WTC11 (cell line): ENCODE measurements around the gene DTX1. TPM values are rescaled to one million over a fixed set of nuclear protein-coding genes. Genes with fewer than 3 reads are reported as not detected.

ENCODE experiments used
- ATAC-seq: fragments of 200-7000 bp; cut with Tn5 transposase; 2 replicates; pipeline ENCODE4 v1.10.0; 2021; ENCODE audit warnings: mild to moderate bottlenecking, moderate library complexity
- CTCF ChIA-PET: fragments of 300-600 bp; sonication (Branson Sonifier 250); formaldehyde crosslinking; loops from one replicate; lab custom pipeline; 2021; ENCODE audit warnings: antibody characterized with exemption; lab: Charles Lee
- POLR2A ChIA-PET: fragments of 350-600 bp; sonication (Branson Sonifier 250); formaldehyde crosslinking; loops from one replicate; lab custom pipeline; 2021; ENCODE audit warnings: antibody characterized with exemption; lab: Charles Lee
- DNase-seq: peaks from one replicate; pipeline ENCODE4 v3.0.0; 2021; ENCODE audit warnings: low spot score
- H3K27ac Mint-ChIP-seq: 2 replicates; pipeline ENCODE4 v1.8.0; 2021; ENCODE audit warnings: mixed read lengths
- H3K27me3 Mint-ChIP-seq: 2 replicates; pipeline ENCODE4 v1.8.0; 2021; ENCODE audit warnings: low read depth, mild to moderate bottlenecking, moderate library complexity, mixed read lengths
- H3K36me3 Mint-ChIP-seq: 2 replicates; pipeline ENCODE4 v1.8.0; 2021; ENCODE audit warnings: mixed read lengths
- H3K4me1 Mint-ChIP-seq: 2 replicates; pipeline ENCODE4 v1.8.0; 2022; ENCODE audit warnings: mixed read lengths
- H3K4me3 Mint-ChIP-seq: 2 replicates; pipeline ENCODE4 v1.8.0; 2021; ENCODE audit warnings: mild to moderate bottlenecking, moderate library complexity, mixed read lengths
- H3K9me3 Mint-ChIP-seq: 2 replicates; pipeline ENCODE4 v1.8.0; 2021; ENCODE audit warnings: mixed read lengths
- CBFB ChIP-seq: sonication (generic); formaldehyde crosslinking; IDR thresholded peaks from 2 replicates; pipeline ENCODE4 v1.8.1; 2022; ENCODE audit warnings: mild to moderate bottlenecking, low read depth, missing genetic modification reagents
- CREM ChIP-seq: sonication (generic); formaldehyde crosslinking; IDR thresholded peaks from 2 replicates; pipeline ENCODE4 v1.8.1; 2022; ENCODE audit warnings: mild to moderate bottlenecking, missing genetic modification reagents, moderate library complexity
- GABPB1 ChIP-seq: sonication (generic); formaldehyde crosslinking; IDR thresholded peaks from 2 replicates; pipeline ENCODE4 v1.8.1; 2023; ENCODE audit warnings: mild to moderate bottlenecking, missing genetic modification reagents
- OVOL2 ChIP-seq: fragments of 250-450 bp; sonication (Bioruptor Pico); IDR thresholded peaks from 2 replicates; pipeline ENCODE4 v1.9.0; 2021; ENCODE audit warnings: mild to moderate bottlenecking, borderline replicate concordance
- RELA ChIP-seq: sonication (generic); formaldehyde crosslinking; IDR thresholded peaks from 2 replicates; pipeline ENCODE4 v1.8.1; 2022; ENCODE audit warnings: missing genetic modification reagents, mild to moderate bottlenecking, borderline replicate concordance
- SMAD4 ChIP-seq: sonication (generic); formaldehyde crosslinking; IDR thresholded peaks from 2 replicates; pipeline ENCODE4 v1.8.0; 2022; ENCODE audit warnings: mild to moderate bottlenecking, missing genetic modification reagents
- SOX15 ChIP-seq: fragments of 250-450 bp; sonication (Bioruptor Pico); IDR thresholded peaks from 2 replicates; pipeline ENCODE4 v1.9.0; 2021; ENCODE audit warnings: mild to moderate bottlenecking
- ZNF138 ChIP-seq: sonication (generic); formaldehyde crosslinking; conservative IDR thresholded peaks from 2 replicates; pipeline ENCODE4 v1.8.1; 2022; ENCODE audit warnings: mild to moderate bottlenecking, moderate library complexity, missing genetic modification reagents
- ZNF396 ChIP-seq: fragments of 250-450 bp; sonication (Bioruptor Pico); IDR thresholded peaks from 2 replicates; pipeline ENCODE4 v1.8.0; 2021; ENCODE audit warnings: mild to moderate bottlenecking, moderate library complexity, borderline replicate concordance
- total RNA-seq: library from RNA; stranded (reverse); gene quantifications from 3 replicates; pipeline ENCODE4 v1.2.3, GENCODE V29; 2021
- TF ChIP-seq, protein P1 (sequence below): fragments of 250-450 bp; sonication (Bioruptor Pico); IDR thresholded peaks from 2 replicates; pipeline ENCODE4 v1.9.0; 2021; ENCODE audit warnings: mild to moderate bottlenecking, borderline replicate concordance
- TF ChIP-seq, protein P2 (sequence below): sonication (generic); formaldehyde crosslinking; IDR thresholded peaks from 2 replicates; pipeline ENCODE4 v1.8.0; 2023; ENCODE audit warnings: missing genetic modification reagents, mild to moderate bottlenecking, borderline replicate concordance
- TF ChIP-seq, protein P3 (sequence below): sonication (generic); formaldehyde crosslinking; IDR thresholded peaks from 2 replicates; pipeline ENCODE4 v1.8.1; 2022; ENCODE audit warnings: mild to moderate bottlenecking, missing genetic modification reagents, moderate library complexity, borderline replicate concordance
- TF ChIP-seq, protein P4 (sequence below): fragments of 250-450 bp; sonication (Bioruptor Pico); IDR thresholded peaks from 2 replicates; pipeline ENCODE4 v1.9.0; 2021; ENCODE audit warnings: mild to moderate bottlenecking

The DTX1 gene
- total RNA-seq, 1 experiment from 2014 or later, result 6.2 TPM

DNA sequence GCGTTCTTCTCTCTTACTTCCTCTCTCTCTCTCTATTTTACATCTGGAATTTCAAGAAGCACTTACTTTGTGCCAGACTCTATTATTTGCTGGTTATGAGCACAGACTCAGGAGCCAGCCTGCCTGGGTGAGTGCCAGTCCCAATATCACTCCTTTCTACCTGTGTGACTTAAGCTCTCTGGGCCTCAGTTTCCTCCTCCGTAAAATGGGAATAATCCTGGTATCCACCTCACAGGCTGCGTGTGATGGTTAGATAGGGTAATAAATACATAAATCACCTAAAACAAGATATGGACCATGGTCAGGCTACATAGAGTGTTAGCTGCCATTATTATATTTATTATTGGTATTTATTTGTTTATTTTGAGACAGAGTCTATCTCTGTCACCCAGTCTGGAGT lies 54.7 kb downstream of the DTX1 start:
- Mint-ChIP-seq H3K4me3 (no peak overlapping the region), H3K9me3 (no peaks in the 10 kb centered on the region), H3K36me3 (no peaks in the 10 kb centered on the region), H3K27me3 (no peaks in the 10 kb centered on the region; the same call in 1 of the 2 replicates), H3K27ac (no peak overlapping the region), H3K4me1 (no peaks in the 10 kb centered on the region; the same call in none of the 2 replicates)
- DNase-seq (no peak), ATAC-seq (no peak)
- ChIA-PET CTCF (interaction anchor here (0.9 to 2.1 kb wide), 4 partner anchors 24 to 118 kb away, joined by 5 to 7 read pairs (median 6); partner anchors contain the start of gene RASAL1), POLR2A (interaction anchor here (1.2 kb wide), 1 partner anchor 7 kb away, joined by 3 read pairs; no protein-coding TSS in a partner anchor)
- TF ChIP-seq, protein P1, sequence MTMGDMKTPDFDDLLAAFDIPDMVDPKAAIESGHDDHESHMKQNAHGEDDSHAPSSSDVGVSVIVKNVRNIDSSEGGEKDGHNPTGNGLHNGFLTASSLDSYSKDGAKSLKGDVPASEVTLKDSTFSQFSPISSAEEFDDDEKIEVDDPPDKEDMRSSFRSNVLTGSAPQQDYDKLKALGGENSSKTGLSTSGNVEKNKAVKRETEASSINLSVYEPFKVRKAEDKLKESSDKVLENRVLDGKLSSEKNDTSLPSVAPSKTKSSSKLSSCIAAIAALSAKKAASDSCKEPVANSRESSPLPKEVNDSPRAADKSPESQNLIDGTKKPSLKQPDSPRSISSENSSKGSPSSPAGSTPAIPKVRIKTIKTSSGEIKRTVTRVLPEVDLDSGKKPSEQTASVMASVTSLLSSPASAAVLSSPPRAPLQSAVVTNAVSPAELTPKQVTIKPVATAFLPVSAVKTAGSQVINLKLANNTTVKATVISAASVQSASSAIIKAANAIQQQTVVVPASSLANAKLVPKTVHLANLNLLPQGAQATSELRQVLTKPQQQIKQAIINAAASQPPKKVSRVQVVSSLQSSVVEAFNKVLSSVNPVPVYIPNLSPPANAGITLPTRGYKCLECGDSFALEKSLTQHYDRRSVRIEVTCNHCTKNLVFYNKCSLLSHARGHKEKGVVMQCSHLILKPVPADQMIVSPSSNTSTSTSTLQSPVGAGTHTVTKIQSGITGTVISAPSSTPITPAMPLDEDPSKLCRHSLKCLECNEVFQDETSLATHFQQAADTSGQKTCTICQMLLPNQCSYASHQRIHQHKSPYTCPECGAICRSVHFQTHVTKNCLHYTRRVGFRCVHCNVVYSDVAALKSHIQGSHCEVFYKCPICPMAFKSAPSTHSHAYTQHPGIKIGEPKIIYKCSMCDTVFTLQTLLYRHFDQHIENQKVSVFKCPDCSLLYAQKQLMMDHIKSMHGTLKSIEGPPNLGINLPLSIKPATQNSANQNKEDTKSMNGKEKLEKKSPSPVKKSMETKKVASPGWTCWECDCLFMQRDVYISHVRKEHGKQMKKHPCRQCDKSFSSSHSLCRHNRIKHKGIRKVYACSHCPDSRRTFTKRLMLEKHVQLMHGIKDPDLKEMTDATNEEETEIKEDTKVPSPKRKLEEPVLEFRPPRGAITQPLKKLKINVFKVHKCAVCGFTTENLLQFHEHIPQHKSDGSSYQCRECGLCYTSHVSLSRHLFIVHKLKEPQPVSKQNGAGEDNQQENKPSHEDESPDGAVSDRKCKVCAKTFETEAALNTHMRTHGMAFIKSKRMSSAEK (CRISPR knock-in tag), result no peak
- TF ChIP-seq CBFB (no peak), RELA (CRISPR knock-in tag) (no peak), ZNF138 (CRISPR knock-in tag) (no peak), OVOL2 (no peak), GABPB1 (CRISPR knock-in tag) (no peak), SOX15 (CRISPR knock-in tag) (no peak), CREM (CRISPR knock-in tag) (no peak), SMAD4 (CRISPR knock-in tag) (no peak)
- TF ChIP-seq, protein P2, sequence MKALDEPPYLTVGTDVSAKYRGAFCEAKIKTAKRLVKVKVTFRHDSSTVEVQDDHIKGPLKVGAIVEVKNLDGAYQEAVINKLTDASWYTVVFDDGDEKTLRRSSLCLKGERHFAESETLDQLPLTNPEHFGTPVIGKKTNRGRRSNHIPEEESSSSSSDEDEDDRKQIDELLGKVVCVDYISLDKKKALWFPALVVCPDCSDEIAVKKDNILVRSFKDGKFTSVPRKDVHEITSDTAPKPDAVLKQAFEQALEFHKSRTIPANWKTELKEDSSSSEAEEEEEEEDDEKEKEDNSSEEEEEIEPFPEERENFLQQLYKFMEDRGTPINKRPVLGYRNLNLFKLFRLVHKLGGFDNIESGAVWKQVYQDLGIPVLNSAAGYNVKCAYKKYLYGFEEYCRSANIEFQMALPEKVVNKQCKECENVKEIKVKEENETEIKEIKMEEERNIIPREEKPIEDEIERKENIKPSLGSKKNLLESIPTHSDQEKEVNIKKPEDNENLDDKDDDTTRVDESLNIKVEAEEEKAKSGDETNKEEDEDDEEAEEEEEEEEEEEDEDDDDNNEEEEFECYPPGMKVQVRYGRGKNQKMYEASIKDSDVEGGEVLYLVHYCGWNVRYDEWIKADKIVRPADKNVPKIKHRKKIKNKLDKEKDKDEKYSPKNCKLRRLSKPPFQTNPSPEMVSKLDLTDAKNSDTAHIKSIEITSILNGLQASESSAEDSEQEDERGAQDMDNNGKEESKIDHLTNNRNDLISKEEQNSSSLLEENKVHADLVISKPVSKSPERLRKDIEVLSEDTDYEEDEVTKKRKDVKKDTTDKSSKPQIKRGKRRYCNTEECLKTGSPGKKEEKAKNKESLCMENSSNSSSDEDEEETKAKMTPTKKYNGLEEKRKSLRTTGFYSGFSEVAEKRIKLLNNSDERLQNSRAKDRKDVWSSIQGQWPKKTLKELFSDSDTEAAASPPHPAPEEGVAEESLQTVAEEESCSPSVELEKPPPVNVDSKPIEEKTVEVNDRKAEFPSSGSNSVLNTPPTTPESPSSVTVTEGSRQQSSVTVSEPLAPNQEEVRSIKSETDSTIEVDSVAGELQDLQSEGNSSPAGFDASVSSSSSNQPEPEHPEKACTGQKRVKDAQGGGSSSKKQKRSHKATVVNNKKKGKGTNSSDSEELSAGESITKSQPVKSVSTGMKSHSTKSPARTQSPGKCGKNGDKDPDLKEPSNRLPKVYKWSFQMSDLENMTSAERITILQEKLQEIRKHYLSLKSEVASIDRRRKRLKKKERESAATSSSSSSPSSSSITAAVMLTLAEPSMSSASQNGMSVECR, result no peak
- TF ChIP-seq, protein P3, sequence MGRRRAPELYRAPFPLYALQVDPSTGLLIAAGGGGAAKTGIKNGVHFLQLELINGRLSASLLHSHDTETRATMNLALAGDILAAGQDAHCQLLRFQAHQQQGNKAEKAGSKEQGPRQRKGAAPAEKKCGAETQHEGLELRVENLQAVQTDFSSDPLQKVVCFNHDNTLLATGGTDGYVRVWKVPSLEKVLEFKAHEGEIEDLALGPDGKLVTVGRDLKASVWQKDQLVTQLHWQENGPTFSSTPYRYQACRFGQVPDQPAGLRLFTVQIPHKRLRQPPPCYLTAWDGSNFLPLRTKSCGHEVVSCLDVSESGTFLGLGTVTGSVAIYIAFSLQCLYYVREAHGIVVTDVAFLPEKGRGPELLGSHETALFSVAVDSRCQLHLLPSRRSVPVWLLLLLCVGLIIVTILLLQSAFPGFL (CRISPR knock-in tag), result no peak
- TF ChIP-seq, protein P4, sequence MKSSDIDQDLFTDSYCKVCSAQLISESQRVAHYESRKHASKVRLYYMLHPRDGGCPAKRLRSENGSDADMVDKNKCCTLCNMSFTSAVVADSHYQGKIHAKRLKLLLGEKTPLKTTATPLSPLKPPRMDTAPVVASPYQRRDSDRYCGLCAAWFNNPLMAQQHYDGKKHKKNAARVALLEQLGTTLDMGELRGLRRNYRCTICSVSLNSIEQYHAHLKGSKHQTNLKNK (CRISPR knock-in tag), result no peak

DNA sequence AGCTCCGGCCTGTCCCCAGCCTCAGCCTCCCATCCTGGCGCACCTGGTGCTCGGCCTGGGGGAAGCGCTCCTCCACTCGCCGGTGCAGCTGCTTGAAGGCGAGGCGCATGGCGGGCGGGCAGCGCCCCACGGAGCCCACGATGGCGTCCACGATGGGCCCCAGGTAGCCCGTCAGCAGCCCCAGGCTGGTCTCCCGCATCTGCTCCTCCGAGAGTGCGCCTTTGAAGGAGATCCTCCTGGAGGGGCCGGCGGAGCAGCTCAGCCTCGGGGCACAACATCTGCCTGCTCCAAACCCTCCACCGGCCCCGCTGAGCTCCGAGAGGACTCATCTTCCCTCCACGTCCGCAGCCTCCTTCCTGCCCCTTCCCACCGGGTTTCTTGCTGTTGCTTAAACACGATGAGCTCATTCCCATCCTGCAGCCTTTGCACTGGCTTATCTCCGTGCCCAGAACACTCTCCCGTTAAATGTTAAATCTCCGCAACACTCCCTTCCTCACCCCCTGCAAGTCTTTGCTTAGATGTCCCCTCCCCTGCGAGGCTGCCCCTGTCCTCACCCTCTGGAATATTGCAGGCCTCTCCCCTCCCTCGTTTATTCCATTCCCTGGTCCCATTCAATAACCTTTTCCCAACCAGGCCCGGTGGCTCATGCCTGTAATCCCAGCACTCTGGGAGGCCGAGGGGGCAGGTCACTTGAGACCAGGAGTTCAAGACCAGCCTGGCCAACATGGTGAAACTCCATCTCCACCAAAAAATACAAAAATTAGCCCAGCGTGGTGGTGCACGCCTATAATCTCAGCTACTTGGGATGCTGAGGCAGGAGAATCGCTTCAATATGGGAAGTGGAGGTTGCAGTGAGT lies 55.7 kb downstream of the DTX1 start:
- no peaks in the 10 kb centered on the region for H3K36me3 Mint-ChIP-seq
- TF ChIP-seq ZNF396 (CRISPR knock-in tag), result no peak
- H3K4me3 Mint-ChIP-seq, result no peak overlapping the region
- H3K9me3 Mint-ChIP-seq, result no peaks in the 10 kb centered on the region
- ATAC-seq (peak; percentile 33), DNase-seq (no peak)
- ChIA-PET CTCF (interaction anchor here (0.9 to 2.0 kb wide), 4 partner anchors 41 to 119 kb away, joined by 4 to 6 read pairs (median 5); no protein-coding TSS in a partner anchor), POLR2A (interaction anchor here (1.2 kb wide), 1 partner anchor 8 kb away, joined by 3 read pairs; no protein-coding TSS in a partner anchor)
- H3K27ac Mint-ChIP-seq, result no peak overlapping the region
- no peaks in the 10 kb centered on the region; the same call in none of the 2 replicates for H3K4me1 Mint-ChIP-seq
- H3K27me3 Mint-ChIP-seq, result no peaks in the 10 kb centered on the region; the same call in 1 of the 2 replicates
